Endothelial cell of umbilical vein (primary cell): ENCODE results near the gene USH2A. TPM values are rescaled to one million over a fixed set of nuclear protein-coding genes. Genes with fewer than 3 reads are reported as not detected.

Experiments used
- BruUV-seq: library from RNA; stranded (reverse); fragments of 400-500 nt; replicated peaks from 2 replicates; lab custom pipeline; 2021; lab: Mats Ljungman, UMichigan
- CTCF ChIA-PET: fragments of 300-600, 350-600 bp; sonication (Branson Sonifier 250); formaldehyde crosslinking; loops from one replicate; lab custom pipeline; 2021; ENCODE audit warnings: antibody characterized with exemption, inconsistent platforms; lab: Charles Lee
- POLR2A ChIA-PET: fragments of 300-600, 350-600 bp; sonication (Branson Sonifier 250); formaldehyde crosslinking; loops from one replicate; lab custom pipeline; 2021; ENCODE audit warnings: antibody characterized with exemption, inconsistent platforms; lab: Charles Lee
- DNase-seq: peaks from one replicate; pipeline ENCODE4 v3.0.0-alpha.2; 2011; ENCODE audit warnings: low read depth, low spot score
- FAIRE-seq: peaks from 2 replicates; lab custom pipeline; 2011; peaks lifted over from hg19 to GRCh38; lab: Jason Lieb, UNC
- H2AFZ ChIP-seq: 2 replicates; pipeline ENCODE4 v1.6.0; 2012; ENCODE audit warnings: low read depth, low read length, control low read depth, inconsistent platforms
- H3K27ac ChIP-seq: 2 replicates; pipeline ENCODE4 v1.5.1; 2011; ENCODE audit warnings: low read depth, mild to moderate bottlenecking, control low read depth, low read length, moderate library complexity; ENCODE audit not compliant: insufficient read depth
- H3K27me3 ChIP-seq, 2 experiments: 2 replicates each; pipeline versions ENCODE4 v1.6.0 to v1.6.1; 2011; ENCODE audit warnings: low read length in 2 of 2, mixed read lengths in 1 of 2; ENCODE audit not compliant: control insufficient read depth in 2 of 2, insufficient read depth in 2 of 2
- H3K36me3 ChIP-seq, 2 experiments: 2 replicates in 1 of 2; 3 replicates in 1 of 2; pipeline ENCODE4 v1.5.1; 2011; ENCODE audit warnings: low read length in 2 of 2, mild to moderate bottlenecking in 1 of 2, moderate library complexity in 1 of 2; ENCODE audit not compliant: control insufficient read depth in 2 of 2, insufficient read depth in 2 of 2; ENCODE audit errors: extremely low read depth in 1 of 2
- H3K4me1 ChIP-seq: 3 replicates; pipeline ENCODE4 v1.5.1; 2011; ENCODE audit warnings: mild to moderate bottlenecking, low read length; ENCODE audit not compliant: control insufficient read depth, insufficient read depth; ENCODE audit errors: extremely low read depth
- H3K4me2 ChIP-seq: 2 replicates; pipeline ENCODE4 v1.6.1; 2011; ENCODE audit warnings: low read length, control low read depth, mixed read lengths; ENCODE audit not compliant: insufficient read depth
- H3K4me3 ChIP-seq, 3 experiments: fragments of 200-600 bp in 1 of 3; sonication (generic), shearing (Covaris generic) in 1 of 3; replicated peaks in 1 of 3; 2 replicates each; pipeline ENCODE4 v1.5.1; 2011 to 2016; ENCODE audit warnings: control low read depth in 3 of 3, low read length in 3 of 3, mild to moderate bottlenecking in 2 of 3, inconsistent platforms in 1 of 3, low read depth in 1 of 3, moderate library complexity in 1 of 3; ENCODE audit not compliant: insufficient read depth in 1 of 3
- H3K79me2 ChIP-seq: 2 replicates; pipeline ENCODE4 v1.6.0; 2012; ENCODE audit warnings: low read length, inconsistent platforms; ENCODE audit not compliant: control insufficient read depth, insufficient read depth
- H3K9ac ChIP-seq: replicated peaks from 2 replicates; pipeline ENCODE3; 2011; ENCODE audit warnings: low read length, control low read depth; ENCODE audit not compliant: insufficient read depth; ENCODE audit errors: extremely low read depth
- H3K9me1 ChIP-seq: replicated peaks from 3 replicates; pipeline ENCODE4 v1.6.0; 2011; ENCODE audit warnings: mild to moderate bottlenecking, low read length; ENCODE audit not compliant: control insufficient read depth, insufficient read depth; ENCODE audit errors: extremely low read depth
- H3K9me3 ChIP-seq: replicated peaks from 2 replicates; pipeline ENCODE4 v1.5.1; 2012; ENCODE audit warnings: low read length, inconsistent platforms; ENCODE audit not compliant: control insufficient read depth, insufficient read depth
- H4K20me1 ChIP-seq: replicated peaks from 2 replicates; pipeline ENCODE3; 2011; ENCODE audit warnings: mild to moderate bottlenecking, low read length; ENCODE audit not compliant: control insufficient read depth, insufficient read depth; ENCODE audit errors: extremely low read depth
- CTCF ChIP-seq, 2 donors: IDR thresholded peaks; 1 replicate in 1 of 2; 2 replicates in 1 of 2; pipeline ENCODE4 v1.5.1; 2011; ENCODE audit warnings: low read length in 2 of 2, mild to moderate bottlenecking in 2 of 2, moderate library complexity in 2 of 2, control low read depth in 1 of 2, inconsistent platforms in 1 of 2, low read depth in 1 of 2; ENCODE audit not compliant: insufficient read depth in 1 of 2; ENCODE audit errors: extremely low read depth in 1 of 2
- EZH2 ChIP-seq: IDR thresholded peaks from 2 replicates; pipeline ENCODE4 v1.6.1; 2012; ENCODE audit warnings: borderline replicate concordance, low read depth, mild to moderate bottlenecking, moderate library complexity, low read length, inconsistent platforms; ENCODE audit not compliant: severe bottlenecking
- FOS ChIP-seq: IDR thresholded peaks from 2 replicates; pipeline ENCODE4 v1.6.1; 2011; ENCODE audit warnings: mild to moderate bottlenecking, low read length, moderate library complexity, borderline replicate concordance; ENCODE audit not compliant: insufficient read depth
- GATA2 ChIP-seq: IDR thresholded peaks from 2 replicates; pipeline ENCODE4 v1.7.0; 2011; ENCODE audit warnings: low read depth, mild to moderate bottlenecking, moderate library complexity, mixed read lengths, low read length; ENCODE audit not compliant: insufficient read length, insufficient read depth
- JUN ChIP-seq: IDR thresholded peaks from 2 replicates; pipeline ENCODE4 v1.6.1; 2011; ENCODE audit warnings: borderline replicate concordance, low read depth; ENCODE audit not compliant: insufficient read length, insufficient read depth
- MAX ChIP-seq: IDR thresholded peaks from 2 replicates; pipeline ENCODE4 v1.6.1; 2011; ENCODE audit not compliant: insufficient read depth, insufficient read length
- MYC ChIP-seq: IDR thresholded peaks from one replicate; pipeline ENCODE4 v1.6.1; 2011; ENCODE audit warnings: mild to moderate bottlenecking, low read depth, low read length
- POLR2A ChIP-seq: IDR thresholded peaks from 2 replicates; pipeline ENCODE4 v1.6.1; 2012; ENCODE audit warnings: low read depth, mild to moderate bottlenecking, control low read depth, low read length
- POLR2AphosphoS5 ChIP-seq: IDR thresholded peaks from 2 replicates; pipeline ENCODE4 v1.6.1; 2012; ENCODE audit warnings: low read depth, mild to moderate bottlenecking, control low read depth, low read length, moderate library complexity; ENCODE audit not compliant: insufficient read depth
- dilution Hi-C: fragments of 300-500 bp; cut with MboI; formaldehyde crosslinking; loops from one replicate; pipeline ENCODE4 v1.15.0; 2019; ENCODE audit warnings: low sequenced_read_pairs; ENCODE audit not compliant: extremely low pct_ligation_motif_present
- intact Hi-C: fragments of 100-400 bp; cut with micrococcal nuclease; formaldehyde crosslinking; loops from one replicate; pipeline ENCODE4 v1.10.0; 2022
- polyA plus RNA-seq, 4 experiments: library from polyadenylated mRNA; depleted of rRNA in 3 of 4; stranded (reverse) in 3 of 4; unstranded in 1 of 4; fragments of >200 nt; gene quantifications; 2 replicates each; pipeline versions ENCODE4 v1.2.1 to v1.2.3, GENCODE V29; 2011 to 2012; ENCODE audit warnings: missing spikeins in 1 of 4
- total RNA-seq: library from RNA; stranded (reverse); gene quantifications from 2 replicates; pipeline ENCODE4 v1.2.3, GENCODE V29; 2021

The USH2A gene
- total and polyA plus RNA-seq, 2 donors (not counting 3 experiments of a cell fraction or from before 2014, with no cell fraction given) = not detected

- Histone ChIP-seq H3K4me2 (no peak overlapping the region), H3K9ac (no peak overlapping the region), H3K27ac (no peak overlapping the region), H3K36me3 (no peaks in the 10 kb centered on the region), H4K20me1 (no peaks in the 10 kb centered on the region), H3K27me3 (no peaks in the 10 kb centered on the region), H3K4me3 (no peak overlapping the region), H3K79me2 (no peaks in the 10 kb centered on the region), H3K9me1 (no peaks in the 10 kb centered on the region), H3K4me1 (no peaks in the 10 kb centered on the region), H2AFZ (no peak overlapping the region), H3K9me3 (peaks cover 2% of the 10 kb centered on the region)
- dilution Hi-C loops = no loop called here
- no peak for DNase-seq
- ChIA-PET POLR2A (no interaction called here), CTCF (no interaction called here)
- no TSS peak for BruUV-seq
- no peak for FAIRE-seq
- TF ChIP-seq EZH2 = no peak
- no peak for TF ChIP-seq CTCF (IDR thresholded peaks at IDR 0.05; ENCODE audit: extremely low read depth in 1 of 2, insufficient read depth in 1 of 2, low read depth in 1 of 2, low read length in 2 of 2)
- no peak for TF ChIP-seq JUN
- TF ChIP-seq POLR2A = no peak
- no peak for TF ChIP-seq POLR2AphosphoS5
- TF ChIP-seq MYC = no peak
- intact Hi-C loops = no loop called here
Measured at GRCh38 chr1:215749414-215749813, 673.8 kb downstream of the USH2A start.

GRCh38 chr1:215748431-215748830 lies 674.8 kb downstream of the USH2A start:
- Histone ChIP-seq H3K9me3 (peaks cover 2% of the 10 kb centered on the region), H2AFZ (no peak overlapping the region), H3K9me1 (no peaks in the 10 kb centered on the region), H3K27me3 (no peaks in the 10 kb centered on the region), H4K20me1 (no peaks in the 10 kb centered on the region), H3K36me3 (no peaks in the 10 kb centered on the region), H3K27ac (no peak overlapping the region), H3K4me3 (no peak overlapping the region), H3K9ac (no peak overlapping the region), H3K4me1 (no peaks in the 10 kb centered on the region), H3K79me2 (no peaks in the 10 kb centered on the region), H3K4me2 (no peak overlapping the region)
- no TSS peak for BruUV-seq
- TF ChIP-seq JUN = no peak
- no peak for TF ChIP-seq FOS
- TF ChIP-seq MAX = no peak
- no peak for TF ChIP-seq MYC
- no peak for TF ChIP-seq GATA2
- no peak for TF ChIP-seq CTCF (IDR thresholded peaks at IDR 0.05; ENCODE audit: extremely low read depth in 1 of 2, insufficient read depth in 1 of 2, low read depth in 1 of 2, low read length in 2 of 2)
- TF ChIP-seq POLR2AphosphoS5 = no peak
- TF ChIP-seq EZH2 = no peak
- TF ChIP-seq POLR2A = no peak
- ChIA-PET POLR2A (no interaction called here), CTCF (no interaction called here)
- DNase-seq (no peak), FAIRE-seq (no peak)
- intact Hi-C loops (no loop called here), dilution Hi-C loops (no loop called here)
